Sigmoid colon (tissue), 7 donors: ENCODE measurements around the gene MOSPD3. TPM values are rescaled to one million over a fixed set of nuclear protein-coding genes. Genes with fewer than 3 reads are reported as not detected.
A peak's percentile ranks its signal among the peaks of the same experiment; 100 is the strongest.

Experiments
- DNase-seq: peaks from one replicate; pipeline ENCODE4 v3.0.0-alpha.2; 2019
- H3K27ac ChIP-seq, 4 donors: fragments of 200-600 bp; sonication (generic); one replicate each; pipeline ENCODE4 v1.5.1; 2016 to 2019; ENCODE audit warnings: mild to moderate bottlenecking in 1 of 4
- H3K27me3 ChIP-seq, 3 donors: fragments of 200-600 bp; sonication (generic); one replicate each; pipeline ENCODE4 v1.5.1; 2019; ENCODE audit warnings: mild to moderate bottlenecking in 1 of 3
- H3K36me3 ChIP-seq, 4 donors: fragments of 200-600 bp; sonication (generic); one replicate each; pipeline ENCODE4 v1.5.1; 2016 to 2019
- H3K4me1 ChIP-seq, 4 donors: fragments of 200-600 bp; sonication (generic); one replicate each; pipeline ENCODE4 v1.5.1; 2017 to 2019
- H3K4me3 ChIP-seq, 4 donors: fragments of 200-600 bp; sonication (generic); one replicate each; pipeline ENCODE4 v1.5.1; 2017 to 2019; ENCODE audit warnings: mild to moderate bottlenecking in 2 of 4, moderate library complexity in 1 of 4
- H3K9me3 ChIP-seq, 4 donors: fragments of 200-600 bp in 3 of 4; sonication (generic) in 3 of 4; one replicate each; pipeline versions ENCODE4 v1.5.1 to v1.6.1; 2013 to 2019
- EP300 ChIP-seq, 4 donors: sonication (generic); formaldehyde crosslinking; IDR thresholded peaks; one replicate each; pipeline ENCODE4 v1.6.1; 2017; ENCODE audit warnings: antibody characterized with exemption in 4 of 4
- POLR2A ChIP-seq, 2 donors: fragments of 450-650 bp; IDR thresholded peaks; one replicate each; pipeline ENCODE4 v1.6.1; 2016; ENCODE audit warnings: antibody characterized with exemption in 2 of 2, mild to moderate bottlenecking in 2 of 2, moderate library complexity in 2 of 2
- POLR2AphosphoS5 ChIP-seq, 4 donors: sonication (generic); formaldehyde crosslinking; IDR thresholded peaks; one replicate each; pipeline ENCODE4 v1.6.1; 2017; ENCODE audit warnings: antibody characterized with exemption in 4 of 4
- WGBS, 2 donors: extraction: QIAGEN DNeasy Blood & Tissue Kit; methylation state at CpG; one replicate each; pipeline ENCODE4 v1.1.7; 2013; 5-methylcytosine and 5-hydroxymethylcytosine counted together
- intact Hi-C: fragments of 100-400 bp; cut with DNase I; formaldehyde crosslinking; loops from one replicate; pipeline ENCODE4 v1.15.1; 2023
- polyA plus RNA-seq, 3 donors: library from polyadenylated mRNA; stranded (reverse); fragments of 200-250 nt; gene quantifications; one replicate each; pipeline ENCODE4 v1.2.3, GENCODE V29; 2013
- total RNA-seq, 4 donors: library from RNA; depleted of rRNA; stranded (reverse); fragments of >200 nt; gene quantifications; one replicate each; pipeline ENCODE4 v1.1.0, GENCODE V29; 2016
- TF ChIP-seq, protein P1 (sequence below), 4 experiments: fragments of 450-650 bp in 3 of 4; fragments of 200-600 bp in 1 of 4; IDR thresholded peaks; one replicate each; pipeline ENCODE4 v1.5.1; 2016 to 2019; ENCODE audit warnings: antibody characterized with exemption in 4 of 4, mild to moderate bottlenecking in 3 of 4, moderate library complexity in 2 of 4
- donor health status: healthy with polysubstance abuse.
- donor health status: Bipolar disorder and iron deficiency.
- donor health status: healthy.

MOSPD3 gene
- total and polyA plus RNA-seq, 7 donors = 8.0 to 19.2 (median 16.4) TPM

DNA sequence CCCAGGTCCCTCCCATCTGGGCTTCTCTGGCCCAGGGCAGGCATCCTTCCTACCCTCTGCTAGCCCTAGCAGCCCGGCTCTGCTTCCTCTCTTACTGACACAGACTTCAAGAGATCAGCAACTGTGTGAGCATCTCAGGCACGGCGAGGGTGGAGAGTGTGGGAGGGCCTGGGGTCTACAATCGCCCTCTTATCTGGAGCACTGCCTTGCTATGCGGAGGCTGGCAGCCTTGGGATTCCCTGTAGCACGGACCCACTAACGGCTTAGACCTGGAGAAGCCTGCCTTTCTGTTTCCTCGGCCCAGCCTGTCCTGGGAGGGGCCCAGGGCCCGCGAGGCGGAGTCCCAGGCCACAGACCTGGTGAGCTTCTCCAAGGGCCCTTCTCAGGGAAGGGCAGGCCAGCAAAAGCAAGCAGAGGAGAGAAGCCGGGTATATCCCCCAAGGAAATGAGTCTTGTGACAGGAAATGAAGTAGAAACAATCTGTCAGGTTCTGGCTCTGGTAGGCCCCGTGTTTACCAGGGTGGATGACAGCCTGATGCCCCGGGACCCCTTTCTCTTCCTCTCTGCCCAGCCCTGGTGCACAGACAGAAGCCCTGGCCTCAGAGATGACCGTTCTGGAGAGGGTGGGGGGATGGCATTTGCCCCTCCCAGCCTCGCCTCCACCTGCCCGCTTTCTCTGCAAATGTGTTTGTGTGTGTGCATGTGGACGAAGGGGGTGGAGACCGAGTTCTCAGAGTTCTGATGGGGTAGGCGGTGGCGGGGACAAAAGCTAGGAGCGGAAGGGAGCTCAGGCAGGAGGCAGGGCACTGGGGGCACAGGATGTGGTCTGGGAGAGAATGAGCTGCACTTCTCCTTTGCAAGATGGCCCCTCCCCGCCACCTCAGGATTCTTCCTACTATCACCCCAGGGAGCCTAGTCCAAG, 28.9 kb upstream of the MOSPD3 start:
- TF ChIP-seq POLR2A (IDR thresholded peaks at IDR 0.05) (no peak), EP300 (IDR thresholded peaks at IDR 0.05) (no peak), POLR2AphosphoS5 (IDR thresholded peaks at IDR 0.05) (no peak)
- TF ChIP-seq, protein P1, sequence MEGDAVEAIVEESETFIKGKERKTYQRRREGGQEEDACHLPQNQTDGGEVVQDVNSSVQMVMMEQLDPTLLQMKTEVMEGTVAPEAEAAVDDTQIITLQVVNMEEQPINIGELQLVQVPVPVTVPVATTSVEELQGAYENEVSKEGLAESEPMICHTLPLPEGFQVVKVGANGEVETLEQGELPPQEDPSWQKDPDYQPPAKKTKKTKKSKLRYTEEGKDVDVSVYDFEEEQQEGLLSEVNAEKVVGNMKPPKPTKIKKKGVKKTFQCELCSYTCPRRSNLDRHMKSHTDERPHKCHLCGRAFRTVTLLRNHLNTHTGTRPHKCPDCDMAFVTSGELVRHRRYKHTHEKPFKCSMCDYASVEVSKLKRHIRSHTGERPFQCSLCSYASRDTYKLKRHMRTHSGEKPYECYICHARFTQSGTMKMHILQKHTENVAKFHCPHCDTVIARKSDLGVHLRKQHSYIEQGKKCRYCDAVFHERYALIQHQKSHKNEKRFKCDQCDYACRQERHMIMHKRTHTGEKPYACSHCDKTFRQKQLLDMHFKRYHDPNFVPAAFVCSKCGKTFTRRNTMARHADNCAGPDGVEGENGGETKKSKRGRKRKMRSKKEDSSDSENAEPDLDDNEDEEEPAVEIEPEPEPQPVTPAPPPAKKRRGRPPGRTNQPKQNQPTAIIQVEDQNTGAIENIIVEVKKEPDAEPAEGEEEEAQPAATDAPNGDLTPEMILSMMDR (IDR thresholded peaks at IDR 0.05) = no peak
- 25 to 52% methylated on average over 23 of the region's 23 CpGs for WGBS, 2 donors
- peaks cover 0 to 44% (median 35%) of the 10 kb centered on the region in 4 donors for H3K4me1 ChIP-seq
- H3K27ac ChIP-seq = peak overlapping the region; percentile 89 to 96 (median 92)
- peak; percentile 85 for DNase-seq
- H3K27me3 ChIP-seq = no peaks in the 10 kb centered on the region
- no peaks in the 10 kb centered on the region for H3K9me3 ChIP-seq
- peaks cover 28 to 46% (median 31%) of the 10 kb centered on the region in 4 donors for H3K36me3 ChIP-seq
- peak overlapping the region in 3 of 4 donors; percentile 90 to 99 (median 98) for H3K4me3 ChIP-seq
- intact Hi-C loops = loop anchor here (10.0 kb wide), 1 partner anchor 271 kb away; the partner anchor contains the start of gene SLC12A9

GRCh38 chr7:100584054-100584682, 28.2 kb upstream of the MOSPD3 start:
- Histone ChIP-seq H3K36me3 (peaks cover 22 to 39% (median 26%) of the 10 kb centered on the region in 4 donors), H3K4me3 (peak overlapping the region; percentile 90 to 99 (median 94)), H3K27me3 (no peaks in the 10 kb centered on the region), H3K9me3 (no peaks in the 10 kb centered on the region), H3K4me1 (peaks cover 0 to 44% (median 35%) of the 10 kb centered on the region in 4 donors), H3K27ac (peak overlapping the region; percentile 89 to 96 (median 92))
- WGBS, 2 donors = 18 to 45% methylated on average over 15 of the region's 15 CpGs
- DNase-seq = peak; percentile 68
- intact Hi-C loops = loop anchor here (10.0 kb wide), 1 partner anchor 271 kb away; the partner anchor contains the start of gene SLC12A9
- TF ChIP-seq, protein P1 (IDR thresholded peaks at IDR 0.05) = no peak
- TF ChIP-seq EP300 (IDR thresholded peaks at IDR 0.05) (no peak), POLR2A (IDR thresholded peaks at IDR 0.05) (no peak), POLR2AphosphoS5 (IDR thresholded peaks at IDR 0.05) (no peak)

- no peak for TF ChIP-seq POLR2A (IDR thresholded peaks at IDR 0.05)
- no peak for TF ChIP-seq POLR2AphosphoS5 (IDR thresholded peaks at IDR 0.05)
- TF ChIP-seq, protein P1 (IDR thresholded peaks at IDR 0.05) = no peak
- no peak for TF ChIP-seq EP300 (IDR thresholded peaks at IDR 0.05)
- H3K27me3 ChIP-seq = no peaks in the 10 kb centered on the region
- H3K36me3 ChIP-seq = peaks cover 17 to 32% (median 23%) of the 10 kb centered on the region in 4 donors
- DNase-seq = peak; percentile 77
- peak overlapping the region; percentile 89 to 96 (median 92) for H3K27ac ChIP-seq
- H3K4me3 ChIP-seq = peak overlapping the region; percentile 90 to 99 (median 94)
- no peaks in the 10 kb centered on the region for H3K9me3 ChIP-seq
- peaks cover 0 to 44% (median 35%) of the 10 kb centered on the region in 4 donors for H3K4me1 ChIP-seq
- intact Hi-C loops = loop anchor here (10.0 kb wide), 1 partner anchor 270 kb away; the partner anchor contains the start of gene SLC12A9
- WGBS, 2 donors = 3% methylated on average over 20 of the region's 20 CpGs
These were observed 27.4 kb upstream of the MOSPD3 start for GRCh38 chr7:100584683-100585510.
